Ascending aorta (tissue), 2 donors: ENCODE data around the gene PID1. TPM values are rescaled to one million over a fixed set of nuclear protein-coding genes. Genes with fewer than 3 reads are reported as not detected.

Source experiments
- DNase-seq, 2 donors: peaks; one replicate each; pipeline ENCODE4 v3.0.0-alpha.2; 2019; ENCODE audit warnings: low spot score in 2 of 2
- H3K27ac ChIP-seq, 2 donors: fragments of 200-600 bp; sonication (generic); one replicate each; pipeline ENCODE4 v1.5.1; 2016 to 2017; ENCODE audit warnings: mild to moderate bottlenecking in 1 of 2
- H3K27me3 ChIP-seq: fragments of 200-600 bp; sonication (generic); one replicate; pipeline ENCODE4 v1.5.1; 2017
- H3K36me3 ChIP-seq, 2 donors: fragments of 200-600 bp; sonication (generic); one replicate each; pipeline ENCODE4 v1.5.1; 2016
- H3K4me1 ChIP-seq, 2 donors: fragments of 200-600 bp; sonication (generic); one replicate each; pipeline ENCODE4 v1.5.1; 2016 to 2017; ENCODE audit warnings: mild to moderate bottlenecking in 1 of 2
- H3K4me3 ChIP-seq, 2 donors: fragments of 200-600 bp; sonication (generic); one replicate each; pipeline ENCODE4 v1.5.1; 2016 to 2017; ENCODE audit warnings: mild to moderate bottlenecking in 1 of 2
- H3K9me3 ChIP-seq, 2 donors: fragments of 200-600 bp; sonication (generic); one replicate each; pipeline ENCODE4 v1.5.1; 2016
- intact Hi-C: fragments of 100-400 bp; cut with DNase I; formaldehyde crosslinking; loops from one replicate; pipeline ENCODE4 v1.15.1; 2023
- total RNA-seq: library from RNA; depleted of rRNA; stranded (reverse); fragments of >200 nt; gene quantifications from one replicate; pipeline ENCODE4 v1.1.0, GENCODE V29; 2016
- TF ChIP-seq, protein P1 (sequence below), 3 experiments: fragments of 200-600 bp in 2 of 3; fragments of 450-650 bp in 1 of 3; sonication (generic) in 2 of 3; IDR thresholded peaks; one replicate each; pipeline ENCODE4 v1.5.1; 2016 to 2019; ENCODE audit warnings: antibody characterized with exemption in 3 of 3, mild to moderate bottlenecking in 1 of 3, moderate library complexity in 1 of 3

The PID1 gene
- total RNA-seq, 1 donor from 2014 or later: 38.4 TPM

DNA sequence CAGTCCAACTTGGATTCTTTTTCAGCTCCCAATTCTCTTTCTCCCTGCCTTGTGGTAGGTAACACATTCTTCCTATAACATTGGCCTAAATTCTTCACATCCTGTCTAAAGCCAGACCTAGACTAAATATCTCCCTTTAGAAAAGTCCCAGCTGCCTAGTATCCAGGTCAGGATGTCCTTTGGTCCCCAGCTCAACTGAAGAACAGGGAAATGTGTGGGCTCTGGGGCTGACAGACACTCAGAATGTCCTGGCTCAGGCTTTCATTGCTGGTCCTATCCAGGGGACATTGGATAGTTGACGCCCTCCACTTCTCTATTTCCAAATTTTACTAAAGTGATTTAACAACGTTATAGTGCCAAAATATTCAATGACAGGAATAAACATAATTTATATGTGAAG lies 219.3 kb downstream of the PID1 start:
- TF ChIP-seq, protein P1, sequence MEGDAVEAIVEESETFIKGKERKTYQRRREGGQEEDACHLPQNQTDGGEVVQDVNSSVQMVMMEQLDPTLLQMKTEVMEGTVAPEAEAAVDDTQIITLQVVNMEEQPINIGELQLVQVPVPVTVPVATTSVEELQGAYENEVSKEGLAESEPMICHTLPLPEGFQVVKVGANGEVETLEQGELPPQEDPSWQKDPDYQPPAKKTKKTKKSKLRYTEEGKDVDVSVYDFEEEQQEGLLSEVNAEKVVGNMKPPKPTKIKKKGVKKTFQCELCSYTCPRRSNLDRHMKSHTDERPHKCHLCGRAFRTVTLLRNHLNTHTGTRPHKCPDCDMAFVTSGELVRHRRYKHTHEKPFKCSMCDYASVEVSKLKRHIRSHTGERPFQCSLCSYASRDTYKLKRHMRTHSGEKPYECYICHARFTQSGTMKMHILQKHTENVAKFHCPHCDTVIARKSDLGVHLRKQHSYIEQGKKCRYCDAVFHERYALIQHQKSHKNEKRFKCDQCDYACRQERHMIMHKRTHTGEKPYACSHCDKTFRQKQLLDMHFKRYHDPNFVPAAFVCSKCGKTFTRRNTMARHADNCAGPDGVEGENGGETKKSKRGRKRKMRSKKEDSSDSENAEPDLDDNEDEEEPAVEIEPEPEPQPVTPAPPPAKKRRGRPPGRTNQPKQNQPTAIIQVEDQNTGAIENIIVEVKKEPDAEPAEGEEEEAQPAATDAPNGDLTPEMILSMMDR (IDR thresholded peaks at IDR 0.05): no peak
- no peaks in the 10 kb centered on the region for H3K4me1 ChIP-seq
- no peaks in the 10 kb centered on the region for H3K36me3 ChIP-seq
- H3K27me3 ChIP-seq: no peaks in the 10 kb centered on the region
- DNase-seq: no peak
- intact Hi-C loops: no loop called here
- no peaks in the 10 kb centered on the region for H3K9me3 ChIP-seq
- no peak overlapping the region for H3K27ac ChIP-seq
- no peak overlapping the region for H3K4me3 ChIP-seq

DNA sequence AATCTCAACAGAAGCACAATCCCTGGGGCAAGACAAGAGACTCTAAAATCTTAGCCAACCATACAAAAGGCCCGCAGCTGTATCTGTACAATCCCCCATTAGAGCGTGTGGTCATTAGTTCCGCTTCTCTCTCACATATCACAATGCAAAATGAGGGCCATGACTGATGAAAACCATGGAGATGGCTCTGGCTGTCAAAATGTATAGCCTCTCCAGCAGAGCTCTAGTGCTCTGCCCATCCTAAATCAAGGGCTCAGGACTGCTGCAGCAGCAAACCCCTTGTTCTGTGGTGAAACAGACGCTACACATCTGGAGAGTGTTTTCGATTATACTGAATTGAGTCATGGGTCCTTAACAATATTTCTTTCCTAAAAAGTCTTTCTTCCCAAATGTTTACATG lies 221.0 kb downstream of the PID1 start:
- Histone ChIP-seq H3K36me3 (no peaks in the 10 kb centered on the region), H3K9me3 (no peaks in the 10 kb centered on the region), H3K27ac (no peak overlapping the region), H3K4me1 (no peaks in the 10 kb centered on the region), H3K27me3 (no peaks in the 10 kb centered on the region), H3K4me3 (no peak overlapping the region)
- TF ChIP-seq, protein P1 (IDR thresholded peaks at IDR 0.05): no peak
- no peak for DNase-seq
- intact Hi-C loops: no loop called here

DNA sequence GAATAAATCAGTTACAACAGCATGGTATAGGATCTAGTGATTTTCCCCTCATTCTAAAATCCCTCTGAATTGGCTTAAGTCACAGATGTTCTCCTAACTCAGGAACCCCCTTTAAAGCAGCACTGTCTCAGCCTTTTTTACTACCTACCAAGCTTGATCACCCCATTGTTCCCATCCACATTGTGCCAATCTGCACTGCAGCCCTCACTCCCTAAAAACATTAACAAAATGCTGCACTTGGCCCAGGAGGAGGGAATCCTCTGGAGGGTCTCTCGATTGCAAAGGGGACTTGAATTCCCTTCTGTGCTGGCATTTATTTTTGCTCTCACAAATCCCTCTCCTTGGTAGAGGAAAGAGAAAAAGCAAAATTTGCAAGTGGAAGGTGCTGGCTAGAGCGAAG lies 223.0 kb downstream of the PID1 start:
- H3K9me3 ChIP-seq: no peaks in the 10 kb centered on the region
- H3K36me3 ChIP-seq: no peaks in the 10 kb centered on the region
- DNase-seq: no peak
- H3K27me3 ChIP-seq: no peaks in the 10 kb centered on the region
- no peak overlapping the region for H3K4me3 ChIP-seq
- intact Hi-C loops: no loop called here
- TF ChIP-seq, protein P1 (IDR thresholded peaks at IDR 0.05): no peak
- H3K4me1 ChIP-seq: peaks cover 0 to 9% of the 10 kb centered on the region in 2 donors
- no peak overlapping the region for H3K27ac ChIP-seq

DNA sequence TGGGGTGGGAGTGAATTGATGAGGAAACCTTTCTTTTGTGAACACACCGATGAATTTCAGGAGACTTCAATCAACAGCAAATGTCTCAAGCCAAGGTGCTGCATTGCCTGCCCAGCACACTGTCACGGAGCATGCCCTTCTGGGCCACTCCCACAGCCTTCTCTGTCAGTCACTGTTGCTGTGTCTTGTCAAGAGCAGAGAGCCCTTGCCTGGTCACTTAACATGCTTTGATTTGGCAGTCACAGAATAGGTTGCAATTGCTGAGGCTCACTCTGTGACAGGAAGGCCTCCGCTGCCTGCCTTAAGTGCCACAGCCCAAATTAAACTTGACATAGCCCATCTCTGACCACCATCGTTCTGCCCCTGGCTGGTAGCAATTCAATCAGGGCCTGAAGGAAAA lies 225.4 kb downstream of the PID1 start:
- H3K4me3 ChIP-seq: no peak overlapping the region
- no peaks in the 10 kb centered on the region for H3K9me3 ChIP-seq
- no peak for DNase-seq
- H3K27ac ChIP-seq: no peak overlapping the region
- H3K36me3 ChIP-seq: no peaks in the 10 kb centered on the region
- peaks cover 0 to 9% of the 10 kb centered on the region in 2 donors for H3K4me1 ChIP-seq
- TF ChIP-seq, protein P1 (IDR thresholded peaks at IDR 0.05): no peak
- intact Hi-C loops: no loop called here
- no peaks in the 10 kb centered on the region for H3K27me3 ChIP-seq

DNA sequence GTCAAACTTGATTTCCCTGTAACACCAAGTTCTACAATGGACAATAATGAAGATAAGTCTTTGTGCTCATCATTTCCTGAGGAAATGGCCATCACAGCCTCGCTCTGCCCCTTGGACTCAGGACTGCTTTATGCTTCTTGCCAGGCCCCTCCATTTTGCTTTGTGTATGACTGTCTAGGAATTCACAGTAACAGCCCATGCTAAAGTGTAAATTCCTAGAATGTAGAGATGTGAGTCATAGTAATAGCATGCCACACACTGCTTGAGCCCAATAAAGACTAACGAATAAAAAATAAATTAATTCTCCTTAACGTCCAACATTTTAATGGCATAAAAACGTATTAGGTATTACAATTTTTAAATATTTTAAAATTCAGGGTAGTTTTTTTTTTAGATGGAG lies 226.5 kb downstream of the PID1 start:
- intact Hi-C loops: no loop called here
- TF ChIP-seq, protein P1 (IDR thresholded peaks at IDR 0.05): no peak
- Histone ChIP-seq H3K9me3 (no peaks in the 10 kb centered on the region), H3K27me3 (no peaks in the 10 kb centered on the region), H3K4me3 (no peak overlapping the region), H3K36me3 (no peaks in the 10 kb centered on the region), H3K4me1 (peaks cover 0 to 9% of the 10 kb centered on the region in 2 donors), H3K27ac (no peak overlapping the region)
- no peak for DNase-seq

DNA sequence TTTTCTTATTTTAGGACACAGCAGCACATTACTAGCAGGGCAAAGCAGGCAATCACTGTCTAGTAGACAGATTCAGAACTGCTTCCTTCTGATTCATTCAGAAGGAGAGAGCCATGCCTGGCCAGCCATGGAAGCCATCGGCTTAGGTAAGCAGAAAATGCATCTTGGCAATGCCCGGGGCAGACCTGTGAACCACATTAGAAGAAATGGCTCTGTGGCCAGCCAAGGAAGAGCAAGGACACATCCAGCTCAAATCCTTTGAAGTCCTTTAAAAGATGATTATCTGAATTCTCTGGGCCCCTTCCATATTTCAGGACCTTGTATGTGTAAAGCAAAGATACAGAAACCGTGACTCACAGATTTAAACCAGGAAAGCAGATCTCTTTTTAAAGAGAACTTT lies 227.4 kb downstream of the PID1 start:
- no peak for DNase-seq
- Histone ChIP-seq H3K4me1 (peaks cover 0 to 9% of the 10 kb centered on the region in 2 donors), H3K27ac (no peak overlapping the region), H3K36me3 (no peaks in the 10 kb centered on the region), H3K9me3 (no peaks in the 10 kb centered on the region), H3K4me3 (no peak overlapping the region), H3K27me3 (no peaks in the 10 kb centered on the region)
- TF ChIP-seq, protein P1 (IDR thresholded peaks at IDR 0.05): no peak
- intact Hi-C loops: no loop called here
